CD4-positive, alpha-beta T cell treated with Interferon gamma for 1 hour (primary cell): Measurements from ENCODE around the gene LZTS2.

ENCODE experiments used
- DNase-seq: peaks from one replicate; pipeline ENCODE4 v3.0.0-alpha.2; 2020

LZTS2 gene

DNA sequence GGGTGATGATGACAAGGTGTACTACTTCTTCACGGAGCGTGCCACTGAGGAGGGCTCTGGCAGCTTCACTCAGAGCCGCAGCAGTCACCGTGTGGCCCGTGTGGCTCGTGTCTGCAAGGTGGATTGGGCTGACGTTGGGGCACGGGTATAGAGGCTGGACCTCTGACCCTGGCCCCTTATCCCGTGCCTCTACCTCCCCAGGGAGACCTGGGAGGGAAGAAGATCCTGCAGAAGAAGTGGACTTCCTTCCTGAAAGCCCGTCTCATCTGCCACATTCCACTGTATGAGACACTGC, 20.8 kb upstream of the LZTS2 start:
- no peak for DNase-seq

GRCh38 chr10:100979791-100980272, 19.8 kb upstream of the LZTS2 start:
- DNase-seq: no peak

DNA sequence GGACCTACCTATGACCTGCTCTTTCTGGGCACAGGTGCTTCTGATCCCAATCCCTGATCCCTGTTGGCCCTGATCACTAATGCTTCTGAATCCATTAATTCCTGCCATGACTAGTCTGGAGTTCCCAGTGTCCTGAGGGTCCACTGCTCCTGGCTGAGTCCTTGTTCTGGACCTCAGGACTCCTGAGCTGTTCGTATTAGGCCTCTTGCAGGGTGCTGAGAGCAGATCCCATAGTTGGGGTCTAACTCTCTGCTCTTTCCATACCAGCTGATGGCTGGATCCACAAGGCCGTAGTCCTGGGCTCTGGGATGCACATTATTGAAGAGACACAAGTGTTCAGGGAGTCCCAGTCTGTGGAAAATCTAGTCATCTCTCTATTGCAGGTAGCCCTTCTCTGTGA, 19.3 kb upstream of the LZTS2 start:
- DNase-seq: no peak

DNA sequence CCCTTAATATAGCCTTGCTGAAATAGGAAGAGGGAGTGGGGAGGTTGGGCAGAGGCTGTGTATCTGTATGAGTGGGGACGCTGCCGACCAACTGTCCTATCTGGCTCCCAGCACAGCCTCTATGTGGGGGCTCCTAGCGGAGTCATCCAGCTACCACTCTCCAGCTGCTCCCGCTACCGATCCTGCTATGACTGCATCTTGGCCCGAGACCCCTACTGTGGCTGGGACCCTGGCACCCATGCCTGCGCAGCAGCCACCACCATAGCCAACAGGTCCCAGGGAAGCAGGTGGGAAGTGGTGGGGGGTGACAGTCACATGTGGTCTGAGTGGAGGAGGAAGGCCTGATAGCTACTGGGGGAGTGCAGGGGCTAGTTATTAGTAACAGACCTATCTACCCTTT, 18.9 kb upstream of the LZTS2 start:
- no peak for DNase-seq

GRCh38 chr10:100981178-100981772, 18.3 kb upstream of the LZTS2 start:
- no peak for DNase-seq

- DNase-seq: no peak
Observed at GRCh38 chr10:100982916-100983830, 16.4 kb upstream of the LZTS2 start.

- no peak for DNase-seq
Observed at GRCh38 chr10:100983868-100984671, 15.5 kb upstream of the LZTS2 start.

- DNase-seq: no peak
Observed at GRCh38 chr10:100984672-100985177, 14.9 kb upstream of the LZTS2 start.

DNA sequence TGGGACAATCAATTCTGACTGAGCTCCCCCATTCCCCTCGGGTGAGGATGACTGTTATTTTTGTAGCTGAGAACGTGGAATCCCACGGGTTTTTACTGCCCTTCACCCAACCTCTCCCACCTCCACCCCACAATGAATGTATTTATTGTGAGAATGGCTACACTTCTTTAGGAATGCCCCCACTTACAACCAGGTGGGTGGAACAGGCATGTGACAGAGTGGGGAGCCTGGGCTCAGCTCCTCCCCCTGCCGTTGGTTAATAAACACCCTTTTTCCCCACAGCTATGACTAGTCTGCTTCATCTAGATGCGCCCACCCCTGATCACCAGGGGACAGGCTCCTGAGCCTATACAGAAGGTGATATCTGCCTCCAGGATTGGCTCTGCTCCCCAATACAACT, 14.3 kb upstream of the LZTS2 start:
- DNase-seq: no peak

GRCh38 chr10:100986623-100986951, 13.0 kb upstream of the LZTS2 start:
- DNase-seq: no peak

- peak; percentile 79 for DNase-seq
Observed at GRCh38 chr10:100986952-100987684, 12.5 kb upstream of the LZTS2 start, which contains the start of the genes MRPL43 and TWNK. Gene MRPL43 (minus strand): TSS chr10:100987497. CDS start chr10:100987443, 54 bp downstream. Gene TWNK (plus strand): TSS chr10:100987543. CDS start chr10:100988211, 668 bp downstream.

DNA sequence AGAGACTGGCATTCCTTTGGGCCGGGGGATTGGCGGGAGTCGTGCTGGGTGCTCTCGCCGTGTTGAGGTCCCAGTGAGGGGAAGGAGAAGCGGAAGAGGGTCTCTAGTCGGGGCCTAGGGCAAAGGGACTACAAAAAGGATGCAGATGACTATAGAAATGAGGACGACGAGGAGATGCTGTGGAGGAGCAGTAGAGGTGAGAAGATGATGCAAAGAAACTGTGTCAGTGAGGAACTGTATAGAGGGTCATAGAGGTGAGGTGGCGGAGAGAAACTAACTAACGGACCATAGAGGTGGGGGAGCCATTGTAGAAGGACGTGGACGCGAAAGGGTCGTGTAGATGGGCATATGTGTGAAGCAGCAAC, 11.9 kb upstream of the LZTS2 start:
- no peak for DNase-seq

- DNase-seq: no peak
Observed at GRCh38 chr10:100988166-100988565, 11.4 kb upstream of the LZTS2 start.

DNA sequence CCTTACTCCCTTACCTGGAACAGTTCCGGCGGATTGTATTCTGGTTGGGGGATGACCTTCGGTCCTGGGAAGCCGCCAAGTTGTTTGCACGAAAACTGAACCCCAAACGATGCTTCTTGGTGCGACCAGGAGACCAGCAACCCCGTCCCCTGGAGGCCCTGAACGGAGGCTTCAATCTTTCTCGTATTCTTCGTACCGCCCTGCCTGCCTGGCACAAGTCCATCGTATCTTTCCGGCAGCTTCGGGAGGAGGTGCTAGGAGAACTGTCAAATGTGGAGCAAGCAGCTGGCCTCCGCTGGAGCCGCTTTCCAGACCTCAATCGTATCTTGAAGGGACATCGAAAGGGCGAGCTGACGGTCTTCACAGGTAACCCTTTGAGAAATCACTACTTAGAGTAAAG, 10.5 kb upstream of the LZTS2 start:
- no peak for DNase-seq

DNA sequence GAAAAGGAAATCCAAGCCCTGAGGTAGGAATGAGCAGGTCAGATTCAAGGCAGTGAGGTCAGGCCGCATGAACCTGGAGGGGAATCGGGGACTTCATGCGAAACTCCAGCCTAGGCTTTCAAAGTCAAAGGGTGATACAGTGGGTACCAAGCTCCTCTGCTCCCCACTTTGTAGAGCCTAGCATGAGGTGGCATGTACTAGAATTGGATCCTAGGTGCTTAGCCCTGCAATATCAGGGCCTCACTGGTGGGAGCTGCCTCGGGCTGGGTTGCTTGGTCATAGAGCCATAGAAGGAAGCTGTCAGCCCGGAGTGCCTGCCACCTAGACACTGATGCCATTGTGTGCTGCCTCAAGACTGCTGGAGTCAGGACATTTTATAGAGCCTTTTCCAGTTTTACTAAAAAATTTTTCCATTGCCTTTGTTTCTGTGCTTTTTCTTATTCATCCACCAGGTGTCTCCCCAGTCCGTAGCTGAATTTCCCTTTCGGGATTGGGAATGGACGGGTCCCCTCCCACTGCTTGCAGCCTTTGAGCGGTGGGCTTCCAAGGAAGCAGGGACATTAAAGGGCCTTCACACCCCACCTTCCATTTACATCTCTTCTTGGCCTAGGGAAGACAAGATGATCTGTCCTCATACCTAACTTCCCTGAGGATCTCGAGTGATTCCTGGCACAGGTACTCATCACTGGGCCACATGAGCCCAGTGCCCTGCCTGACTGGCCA, 5.5 kb upstream of the LZTS2 start:
- no peak for DNase-seq

DNA sequence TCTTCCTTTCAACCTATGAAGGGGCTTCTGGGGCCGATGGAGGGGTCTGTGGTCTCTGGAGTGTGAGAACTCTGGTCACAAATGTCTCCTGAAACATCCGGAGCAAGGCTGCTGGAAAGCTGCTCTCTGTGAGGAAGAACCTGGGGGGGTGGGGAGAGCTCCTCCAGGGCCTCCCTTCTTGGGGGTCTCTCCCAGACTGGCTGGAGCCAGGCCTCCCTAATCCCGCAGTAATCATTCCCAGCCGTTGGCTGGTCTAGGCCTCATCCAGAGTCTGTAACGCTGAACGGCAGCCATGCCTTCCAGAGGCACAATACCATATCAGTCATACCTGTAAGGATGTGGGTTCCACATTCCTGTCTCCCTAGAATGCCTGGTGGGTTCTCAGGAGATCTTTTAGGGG, 4.4 kb upstream of the LZTS2 start:
- DNase-seq: no peak

DNA sequence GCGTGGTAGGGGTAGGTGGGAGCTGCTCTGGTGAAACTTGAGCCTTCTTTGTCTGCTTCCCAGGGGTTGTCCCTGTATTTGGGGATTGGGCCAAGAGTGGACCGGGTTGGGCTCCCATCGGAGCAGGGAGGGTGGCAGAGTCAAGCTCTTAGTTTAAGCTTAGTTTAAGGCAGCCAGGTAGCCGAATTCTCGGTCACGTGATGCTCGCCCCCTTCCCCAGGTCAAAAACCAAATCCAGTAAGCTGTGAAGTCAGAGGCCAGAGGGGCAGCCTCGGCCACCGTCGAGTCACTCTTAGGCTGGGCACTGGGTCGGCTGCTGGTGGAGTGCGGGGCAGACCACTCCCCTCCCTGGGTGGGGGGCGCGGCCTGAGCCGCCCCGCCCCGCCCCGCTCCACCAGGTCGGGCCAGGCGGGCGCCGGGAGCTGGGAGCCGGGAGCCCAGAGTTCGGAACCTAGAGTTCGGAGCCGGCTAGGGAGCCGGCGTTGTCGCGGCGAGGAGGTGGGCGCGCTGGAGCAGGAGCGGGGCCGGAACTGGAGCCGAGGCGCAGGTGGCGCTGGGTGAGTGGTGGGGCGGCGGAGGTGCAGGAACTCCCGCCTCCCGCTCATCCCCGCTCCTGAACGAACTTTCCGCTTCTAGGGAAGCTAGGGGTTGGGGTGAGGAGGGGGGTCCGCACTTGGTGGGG, 2.8 kb upstream of the LZTS2 start:
- DNase-seq: no peak

DNA sequence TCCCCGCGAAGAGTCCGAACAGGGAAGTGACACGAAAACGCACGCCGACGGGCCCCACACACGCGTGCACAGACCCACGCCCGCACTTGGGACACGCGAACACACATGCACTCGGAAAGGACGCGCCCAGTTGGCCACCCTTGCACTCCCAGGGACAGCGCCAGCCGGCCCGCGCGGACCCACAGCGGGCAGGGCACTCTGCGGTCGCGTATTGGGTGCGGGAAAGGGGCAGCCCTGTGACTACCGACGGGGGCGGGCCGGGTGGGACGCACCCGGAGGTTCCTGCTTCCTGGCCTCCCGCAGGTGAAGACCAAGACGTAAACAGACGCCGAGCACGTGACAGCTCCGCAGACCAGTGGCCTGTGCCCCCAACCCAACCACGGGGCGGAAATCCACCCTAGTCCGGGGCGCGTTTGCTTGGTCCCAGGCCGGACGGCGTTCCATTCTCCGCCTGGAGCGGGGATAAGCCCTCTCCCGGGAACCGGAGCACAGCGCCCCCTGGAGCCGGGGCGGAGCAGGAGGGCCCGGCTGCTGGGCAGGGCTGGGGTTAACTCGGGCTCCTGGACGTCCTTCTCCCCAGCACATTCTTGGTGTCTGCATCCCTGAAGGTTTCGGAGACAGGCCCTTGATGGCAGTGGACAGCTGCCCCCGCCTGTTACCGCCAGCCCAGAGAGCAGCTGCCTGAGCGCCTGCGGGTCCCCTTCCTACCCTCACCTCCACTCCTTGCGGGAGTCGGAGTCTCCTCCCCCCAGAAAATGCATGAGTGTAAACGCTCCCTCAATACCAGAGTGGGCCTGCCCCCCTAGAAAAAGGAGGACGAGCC, 2.0 kb upstream of the LZTS2 start:
- DNase-seq: peak; percentile 50

- peak; percentile 58 for DNase-seq
Observed at GRCh38 chr10:100998183-100998990, 1.2 kb upstream of the LZTS2 start.
